CD14-positive monocyte (primary cell): ENCODE measurements around the gene SPRED2. TPM values are rescaled to one million over a fixed set of nuclear protein-coding genes. Genes with fewer than 3 reads are reported as not detected.

Source experiments
- DNase-seq, 3 donors: peaks; one replicate each; pipeline ENCODE4 v3.0.0-alpha.2; 2011 to 2022
- H2AFZ ChIP-seq: 2 replicates; pipeline ENCODE4 v1.6.0; 2012; ENCODE audit warnings: mild to moderate bottlenecking, low read depth, low read length, inconsistent platforms; ENCODE audit not compliant: insufficient read depth, poor library complexity, severe bottlenecking
- H3K27ac ChIP-seq, 2 donors: 1 replicate in 1 of 2; 2 replicates in 1 of 2; pipeline ENCODE4 v1.5.1; 2012 to 2013; ENCODE audit warnings: low read length in 2 of 2, control low read depth in 1 of 2, inconsistent platforms in 1 of 2, low read depth in 1 of 2, mild to moderate bottlenecking in 1 of 2
- H3K27me3 ChIP-seq, 2 donors: one replicate each; pipeline versions ENCODE4 v1.6.0 to v1.6.1; 2011 to 2013; ENCODE audit warnings: low read length in 2 of 2; ENCODE audit not compliant: control insufficient read depth in 2 of 2, insufficient read depth in 2 of 2
- H3K36me3 ChIP-seq, 2 donors: replicated peaks in 1 of 2; 1 replicate in 1 of 2; 2 replicates in 1 of 2; pipeline versions ENCODE4 v1.5.1 to v1.6.1; 2012 to 2013; ENCODE audit warnings: low read length in 2 of 2, control low read depth in 1 of 2, inconsistent platforms in 1 of 2, mild to moderate bottlenecking in 1 of 2; ENCODE audit not compliant: insufficient read depth in 2 of 2, control insufficient read depth in 1 of 2
- H3K4me1 ChIP-seq, 2 donors: 1 replicate in 1 of 2; 2 replicates in 1 of 2; pipeline versions ENCODE4 v1.5.1 to v1.6.1; 2012 to 2013; ENCODE audit warnings: low read length in 2 of 2, control low read depth in 1 of 2, inconsistent platforms in 1 of 2, mild to moderate bottlenecking in 1 of 2, moderate library complexity in 1 of 2; ENCODE audit not compliant: insufficient read depth in 2 of 2, control insufficient read depth in 1 of 2
- H3K4me2 ChIP-seq: replicated peaks from 2 replicates; pipeline ENCODE3; 2012; ENCODE audit warnings: low read length, moderate library complexity, mild to moderate bottlenecking; ENCODE audit not compliant: poor library complexity, severe bottlenecking; ENCODE audit errors: extremely low read depth
- H3K4me3 ChIP-seq, 3 experiments: fragments of 200-600 bp in 1 of 3; sonication (generic) in 1 of 3; replicated peaks in 1 of 3; 1 replicate in 2 of 3; 2 replicates in 1 of 3; pipeline ENCODE4 v1.5.1; 2011 to 2013; ENCODE audit warnings: low read length in 3 of 3, mild to moderate bottlenecking in 3 of 3, control low read depth in 2 of 3, low read depth in 2 of 3, inconsistent platforms in 1 of 3, moderate library complexity in 1 of 3
- H3K79me2 ChIP-seq: 2 replicates; pipeline ENCODE4 v1.6.0; 2012; ENCODE audit warnings: mild to moderate bottlenecking, control low read depth, inconsistent platforms, low read length, moderate library complexity; ENCODE audit not compliant: insufficient read depth
- H3K9ac ChIP-seq: 2 replicates; pipeline ENCODE4 v1.6.0; 2017; ENCODE audit warnings: low read length, mild to moderate bottlenecking; ENCODE audit not compliant: insufficient read depth, poor library complexity, severe bottlenecking
- H3K9me3 ChIP-seq, 2 donors: replicated peaks in 1 of 2; 1 replicate in 1 of 2; 2 replicates in 1 of 2; pipeline versions ENCODE4 v1.5.1 to v1.6.1; 2012 to 2013; ENCODE audit warnings: low read length in 2 of 2, control low read depth in 1 of 2; ENCODE audit not compliant: control insufficient read depth in 1 of 2, insufficient read depth in 1 of 2
- H4K20me1 ChIP-seq: 2 replicates; pipeline ENCODE4 v1.6.0; 2012; ENCODE audit warnings: mild to moderate bottlenecking, low read length, control low read depth, moderate library complexity; ENCODE audit not compliant: insufficient read depth
- H3K27ac Mint-ChIP-seq, 7 donors: one replicate each; pipeline ENCODE4 v1.8.0; 2020; ENCODE audit warnings: mild to moderate bottlenecking in 7 of 7, mixed read lengths in 7 of 7, moderate library complexity in 6 of 7, inconsistent platforms in 2 of 7
- H3K27me3 Mint-ChIP-seq, 3 donors: one replicate each; pipeline ENCODE4 v1.8.0; 2021 to 2022; ENCODE audit warnings: low read depth in 3 of 3, mild to moderate bottlenecking in 3 of 3, mixed read lengths in 3 of 3, moderate library complexity in 3 of 3, inconsistent platforms in 1 of 3
- H3K36me3 Mint-ChIP-seq, 2 donors: one replicate each; pipeline ENCODE4 v1.8.0; 2020; ENCODE audit warnings: mixed read lengths in 2 of 2, inconsistent platforms in 1 of 2, mild to moderate bottlenecking in 1 of 2
- H3K4me1 Mint-ChIP-seq: one replicate; pipeline ENCODE4 v1.8.0; 2020; ENCODE audit warnings: mild to moderate bottlenecking, mixed read lengths
- H3K4me3 Mint-ChIP-seq, 2 donors: one replicate each; pipeline ENCODE4 v1.8.0; 2020; ENCODE audit warnings: mild to moderate bottlenecking in 2 of 2, mixed read lengths in 2 of 2, moderate library complexity in 1 of 2
- H3K9me3 Mint-ChIP-seq, 7 donors: one replicate each; pipeline ENCODE4 v1.8.0; 2020 to 2022; ENCODE audit warnings: mixed read lengths in 7 of 7, mild to moderate bottlenecking in 6 of 7, moderate library complexity in 6 of 7, inconsistent platforms in 2 of 7
- WGBS: methylation state at CpG from one replicate; pipeline ENCODE4 v1.1.5; 2013; ENCODE audit warnings: missing lambda C conversion rate; ENCODE audit not compliant: insufficient coverage; 5-methylcytosine and 5-hydroxymethylcytosine counted together
- intact Hi-C, 2 donors: fragments of 100-400 bp; cut with micrococcal nuclease; formaldehyde crosslinking; loops; one replicate each; pipeline versions ENCODE4 v1.15.0 to v1.15.1; 2023
- polyA plus RNA-seq, 3 donors: library from polyadenylated mRNA; depleted of rRNA in 1 of 3; unstranded in 2 of 3; stranded (reverse) in 1 of 3; fragments of 300-500 nt in 2 of 3; fragments of >200 nt in 1 of 3; fragmentation: Illumina TruSeq in 2 of 3; gene quantifications; 1 replicate in 2 of 3; 2 replicates in 1 of 3; pipeline ENCODE4 v1.2.3, GENCODE V29; 2012 to 2021
- TF ChIP-seq, protein P1 (sequence below): fragments of 200-600 bp; IDR thresholded peaks from one replicate; pipeline ENCODE4 v1.8.0; 2022; ENCODE audit warnings: antibody characterized with exemption, mild to moderate bottlenecking

The SPRED2 gene
- polyA plus RNA-seq, 3 donors, result 0.20 to 2.0 (median 0.33) TPM

- TF ChIP-seq, protein P1, sequence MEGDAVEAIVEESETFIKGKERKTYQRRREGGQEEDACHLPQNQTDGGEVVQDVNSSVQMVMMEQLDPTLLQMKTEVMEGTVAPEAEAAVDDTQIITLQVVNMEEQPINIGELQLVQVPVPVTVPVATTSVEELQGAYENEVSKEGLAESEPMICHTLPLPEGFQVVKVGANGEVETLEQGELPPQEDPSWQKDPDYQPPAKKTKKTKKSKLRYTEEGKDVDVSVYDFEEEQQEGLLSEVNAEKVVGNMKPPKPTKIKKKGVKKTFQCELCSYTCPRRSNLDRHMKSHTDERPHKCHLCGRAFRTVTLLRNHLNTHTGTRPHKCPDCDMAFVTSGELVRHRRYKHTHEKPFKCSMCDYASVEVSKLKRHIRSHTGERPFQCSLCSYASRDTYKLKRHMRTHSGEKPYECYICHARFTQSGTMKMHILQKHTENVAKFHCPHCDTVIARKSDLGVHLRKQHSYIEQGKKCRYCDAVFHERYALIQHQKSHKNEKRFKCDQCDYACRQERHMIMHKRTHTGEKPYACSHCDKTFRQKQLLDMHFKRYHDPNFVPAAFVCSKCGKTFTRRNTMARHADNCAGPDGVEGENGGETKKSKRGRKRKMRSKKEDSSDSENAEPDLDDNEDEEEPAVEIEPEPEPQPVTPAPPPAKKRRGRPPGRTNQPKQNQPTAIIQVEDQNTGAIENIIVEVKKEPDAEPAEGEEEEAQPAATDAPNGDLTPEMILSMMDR, result no peak
- Mint-ChIP-seq H3K27ac (no peak overlapping the region), H3K4me1 (peaks cover 3% of the 10 kb centered on the region), H3K9me3 (peaks cover 0 to 8% (median 3%) of the 10 kb centered on the region in 7 donors), H3K36me3 (peaks cover 26 to 31% of the 10 kb centered on the region in 2 donors), H3K4me3 (no peak overlapping the region), H3K27me3 (no peaks in the 10 kb centered on the region)
- intact Hi-C loops, result no loop called here
- H3K79me2 ChIP-seq, result no peaks in the 10 kb centered on the region
- H2AFZ ChIP-seq, result no peak overlapping the region
- H3K4me1 ChIP-seq, result no peaks in the 10 kb centered on the region
- H4K20me1 ChIP-seq, result no peaks in the 10 kb centered on the region
- WGBS, result 93% methylated on average over 4 of the region's 7 CpGs
- H3K9me3 ChIP-seq, result peaks cover 0 to 3% of the 10 kb centered on the region in 2 donors
- H3K27me3 ChIP-seq, result no peaks in the 10 kb centered on the region
- H3K27ac ChIP-seq, result no peak overlapping the region
- peaks cover 14 to 44% of the 10 kb centered on the region in 2 donors for H3K36me3 ChIP-seq
- H3K4me2 ChIP-seq, result no peak overlapping the region
- no peak overlapping the region for H3K9ac ChIP-seq
- DNase-seq, result no peak
- no peak overlapping the region for H3K4me3 ChIP-seq
These were observed 120.8 kb downstream of the SPRED2 start for GRCh38 chr2:65311596-65311995.

GRCh38 chr2:65311049-65311448 lies 121.3 kb downstream of the SPRED2 start:
- intact Hi-C loops, result no loop called here
- WGBS, result 98% methylated on average over 4 of the region's 6 CpGs
- Histone ChIP-seq H2AFZ (no peak overlapping the region), H3K36me3 (peaks cover 11 to 39% of the 10 kb centered on the region in 2 donors), H4K20me1 (no peaks in the 10 kb centered on the region), H3K4me3 (no peak overlapping the region), H3K27ac (no peak overlapping the region), H3K27me3 (no peaks in the 10 kb centered on the region), H3K4me2 (no peak overlapping the region), H3K9me3 (peaks cover 0 to 3% of the 10 kb centered on the region in 2 donors), H3K79me2 (no peaks in the 10 kb centered on the region), H3K9ac (no peak overlapping the region), H3K4me1 (no peaks in the 10 kb centered on the region)
- no peak overlapping the region for H3K27ac Mint-ChIP-seq
- DNase-seq, result no peak
- H3K27me3 Mint-ChIP-seq, result no peaks in the 10 kb centered on the region
- H3K4me3 Mint-ChIP-seq, result no peak overlapping the region
- H3K36me3 Mint-ChIP-seq, result peaks cover 20 to 25% of the 10 kb centered on the region in 2 donors
- TF ChIP-seq, protein P1, result no peak
- H3K4me1 Mint-ChIP-seq, result peaks cover 3% of the 10 kb centered on the region
- peaks cover 0 to 8% (median 3%) of the 10 kb centered on the region in 7 donors for H3K9me3 Mint-ChIP-seq
